Caco-2 (cell line): ENCODE measurements around the gene QSER1. TPM values are rescaled to one million over a fixed set of nuclear protein-coding genes. Genes with fewer than 3 reads are reported as not detected.

Experiments used
- BruUV-seq: library from RNA; stranded (reverse); fragments of 400-500 nt; replicated peaks from 2 replicates; lab custom pipeline; 2021; lab: Mats Ljungman, UMichigan
- CTCF ChIA-PET: fragments of 300-600 bp; sonication (Branson Sonifier 250); formaldehyde crosslinking; loops from one replicate; lab custom pipeline; 2022; ENCODE audit warnings: antibody characterized with exemption; lab: Charles Lee
- POLR2A ChIA-PET: fragments of 300-600 bp; sonication (Branson Sonifier 250); formaldehyde crosslinking; loops from one replicate; lab custom pipeline; 2022; ENCODE audit warnings: antibody characterized with exemption; lab: Charles Lee
- DNase-seq, 2 experiments: peaks; one replicate each; pipeline versions ENCODE4 v3.0.0 to v3.0.0-alpha.2; 2020 to 2022
- H3K27me3 ChIP-seq: replicated peaks from 2 replicates; pipeline ENCODE4 v1.6.0; 2011; ENCODE audit warnings: low read length; ENCODE audit not compliant: control insufficient read depth, insufficient read depth
- H3K36me3 ChIP-seq: 2 replicates; pipeline ENCODE4 v1.5.1; 2011; ENCODE audit warnings: low read length; ENCODE audit not compliant: control insufficient read depth, insufficient read depth
- H3K4me1 ChIP-seq: fragments of 250-450 bp; sonication (Bioruptor Pico); 2 replicates; pipeline ENCODE4 v1.5.1; 2020; ENCODE audit warnings: mild to moderate bottlenecking
- H3K4me3 ChIP-seq: 2 replicates; pipeline ENCODE4 v1.5.1; 2011; ENCODE audit warnings: low read depth, mild to moderate bottlenecking, control low read depth, low read length
- H3K9me3 ChIP-seq: fragments of 250-450 bp; sonication (Bioruptor Pico); 2 replicates; pipeline ENCODE4 v1.5.1; 2020; ENCODE audit warnings: mild to moderate bottlenecking, moderate library complexity
- H3K27ac Mint-ChIP-seq: one replicate; pipeline ENCODE4 v1.8.0; 2022; ENCODE audit warnings: mixed read lengths; ENCODE audit not compliant: unreplicated experiment
- H3K27me3 Mint-ChIP-seq: one replicate; pipeline ENCODE4 v1.8.0; 2022; ENCODE audit warnings: mixed read lengths; ENCODE audit not compliant: insufficient read depth, unreplicated experiment
- H3K36me3 Mint-ChIP-seq: one replicate; pipeline ENCODE4 v1.8.0; 2022; ENCODE audit warnings: mild to moderate bottlenecking, mixed read lengths; ENCODE audit not compliant: insufficient read depth, unreplicated experiment
- H3K4me1 Mint-ChIP-seq: one replicate; pipeline ENCODE4 v1.8.0; 2022; ENCODE audit warnings: low read depth, mixed read lengths; ENCODE audit not compliant: unreplicated experiment
- H3K4me3 Mint-ChIP-seq: one replicate; pipeline ENCODE4 v1.8.0; 2022; ENCODE audit warnings: mild to moderate bottlenecking, moderate library complexity, mixed read lengths; ENCODE audit not compliant: unreplicated experiment
- H3K9me3 Mint-ChIP-seq: one replicate; pipeline ENCODE4 v1.8.0; 2022; ENCODE audit warnings: mixed read lengths; ENCODE audit not compliant: unreplicated experiment
- intact Hi-C: fragments of 100-400 bp; cut with micrococcal nuclease; formaldehyde crosslinking; loops from one replicate; pipeline ENCODE4 v1.10.0; 2022; ENCODE audit not compliant: unreplicated experiment
- total RNA-seq: library from RNA; stranded (reverse); gene quantifications from 2 replicates; pipeline ENCODE4 v1.2.3, GENCODE V29; 2022
- TF ChIP-seq, protein P1 (sequence below), 2 experiments: fragments of 200-600 bp in 1 of 2; IDR thresholded peaks; 1 replicate in 1 of 2; 2 replicates in 1 of 2; pipeline versions ENCODE4 v1.5.1 to v1.8.0; 2011 to 2022; ENCODE audit warnings: antibody characterized with exemption in 1 of 2, control low read depth in 1 of 2, inconsistent platforms in 1 of 2, low read depth in 1 of 2, low read length in 1 of 2, mild to moderate bottlenecking in 1 of 2, moderate library complexity in 1 of 2; ENCODE audit not compliant: insufficient read depth in 1 of 2, severe bottlenecking in 1 of 2, unreplicated experiment in 1 of 2

QSER1 gene
- total RNA-seq, 1 experiment from 2014 or later, result 45.0 TPM

DNA sequence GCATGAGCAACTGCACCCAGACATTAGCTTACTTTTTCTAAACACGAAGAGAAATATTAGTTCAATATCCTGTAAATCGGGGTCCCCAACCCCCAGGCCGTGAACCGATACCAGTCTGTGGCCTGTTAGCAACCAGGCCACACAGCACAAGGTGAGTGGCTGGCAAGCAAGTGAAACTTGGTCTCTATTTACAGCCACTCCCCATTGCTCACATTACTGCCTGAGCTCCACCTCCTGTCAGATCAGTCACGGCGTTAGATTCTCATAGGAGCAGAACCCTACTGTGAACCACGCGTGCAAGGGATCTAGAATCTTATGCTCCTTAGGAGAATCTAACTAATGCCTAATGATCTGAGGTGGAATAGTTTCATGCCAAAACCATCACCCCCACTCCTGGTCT is 95.2 kb downstream of the QSER1 start:
- ChIA-PET CTCF (no interaction called here), POLR2A (no interaction called here)
- BruUV-seq, result no TSS peak
- no peaks in the 10 kb centered on the region for H3K27me3 ChIP-seq
- intact Hi-C loops, result no loop called here
- H3K9me3 ChIP-seq, result 0 out of 2 replicates have a peak, but pooled peaks cover 13% of the 10 kb centered on the region
- Mint-ChIP-seq H3K4me1 (peaks cover 7% of the 10 kb centered on the region), H3K4me3 (no peak overlapping the region), H3K27ac (no peak overlapping the region), H3K9me3 (peaks cover 15% of the 10 kb centered on the region), H3K36me3 (peaks cover 6% of the 10 kb centered on the region), H3K27me3 (no peaks in the 10 kb centered on the region)
- TF ChIP-seq, protein P1, sequence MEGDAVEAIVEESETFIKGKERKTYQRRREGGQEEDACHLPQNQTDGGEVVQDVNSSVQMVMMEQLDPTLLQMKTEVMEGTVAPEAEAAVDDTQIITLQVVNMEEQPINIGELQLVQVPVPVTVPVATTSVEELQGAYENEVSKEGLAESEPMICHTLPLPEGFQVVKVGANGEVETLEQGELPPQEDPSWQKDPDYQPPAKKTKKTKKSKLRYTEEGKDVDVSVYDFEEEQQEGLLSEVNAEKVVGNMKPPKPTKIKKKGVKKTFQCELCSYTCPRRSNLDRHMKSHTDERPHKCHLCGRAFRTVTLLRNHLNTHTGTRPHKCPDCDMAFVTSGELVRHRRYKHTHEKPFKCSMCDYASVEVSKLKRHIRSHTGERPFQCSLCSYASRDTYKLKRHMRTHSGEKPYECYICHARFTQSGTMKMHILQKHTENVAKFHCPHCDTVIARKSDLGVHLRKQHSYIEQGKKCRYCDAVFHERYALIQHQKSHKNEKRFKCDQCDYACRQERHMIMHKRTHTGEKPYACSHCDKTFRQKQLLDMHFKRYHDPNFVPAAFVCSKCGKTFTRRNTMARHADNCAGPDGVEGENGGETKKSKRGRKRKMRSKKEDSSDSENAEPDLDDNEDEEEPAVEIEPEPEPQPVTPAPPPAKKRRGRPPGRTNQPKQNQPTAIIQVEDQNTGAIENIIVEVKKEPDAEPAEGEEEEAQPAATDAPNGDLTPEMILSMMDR (IDR thresholded peaks at IDR 0.05; ENCODE audit: insufficient read depth in 1 of 2, low read depth in 1 of 2, low read length in 1 of 2, severe bottlenecking in 1 of 2, unreplicated experiment in 1 of 2), result no peak
- H3K36me3 ChIP-seq, result no peaks in the 10 kb centered on the region
- no peak overlapping the region for H3K4me3 ChIP-seq
- no peak for DNase-seq
- H3K4me1 ChIP-seq, result 0 out of 2 replicates have a peak, but pooled peaks cover 11% of the 10 kb centered on the region

- ChIA-PET POLR2A (interaction anchor here (0.6 kb wide), 1 partner anchor 50 kb away, joined by 3 read pairs; no protein-coding TSS in a partner anchor), CTCF (no interaction called here)
- Mint-ChIP-seq H3K4me1 (peaks cover 6% of the 10 kb centered on the region), H3K36me3 (no peaks in the 10 kb centered on the region), H3K4me3 (no peak overlapping the region), H3K9me3 (peaks cover 15% of the 10 kb centered on the region), H3K27ac (no peak overlapping the region), H3K27me3 (no peaks in the 10 kb centered on the region)
- H3K36me3 ChIP-seq, result no peaks in the 10 kb centered on the region
- no TSS peak for BruUV-seq
- H3K4me1 ChIP-seq, result 0 out of 2 replicates have a peak, but pooled peaks cover 11% of the 10 kb centered on the region
- H3K9me3 ChIP-seq, result 0 out of 2 replicates have a peak, but pooled peaks cover 13% of the 10 kb centered on the region
- no peak for DNase-seq
- TF ChIP-seq, protein P1 (IDR thresholded peaks at IDR 0.05; ENCODE audit: insufficient read depth in 1 of 2, low read depth in 1 of 2, low read length in 1 of 2, severe bottlenecking in 1 of 2, unreplicated experiment in 1 of 2), result no peak
- no peak overlapping the region for H3K4me3 ChIP-seq
- H3K27me3 ChIP-seq, result no peaks in the 10 kb centered on the region
- intact Hi-C loops, result no loop called here
Measured at GRCh38 chr11:32990481-32990880, 97.9 kb downstream of the QSER1 start.

DNA sequence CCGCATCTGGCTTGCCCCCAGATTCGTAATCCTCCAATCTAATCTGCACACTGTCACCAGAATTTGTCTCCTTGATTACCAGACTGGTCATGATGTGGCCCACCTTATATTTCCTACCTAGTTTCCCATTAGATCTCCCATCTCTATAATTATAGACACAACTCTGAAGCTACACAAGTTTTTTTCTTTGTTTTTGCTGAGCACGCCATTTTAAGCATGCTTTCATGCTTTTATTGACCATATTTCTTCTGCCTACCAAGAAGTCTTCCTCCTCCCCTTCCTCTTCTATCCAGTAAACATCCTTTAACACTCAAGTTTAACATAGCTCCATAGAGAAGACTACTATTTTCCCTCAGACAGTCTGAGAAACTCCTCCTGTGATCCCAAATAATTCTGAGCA is 98.8 kb downstream of the QSER1 start:
- CTCF ChIA-PET, result no interaction called here
- Histone ChIP-seq H3K36me3 (no peaks in the 10 kb centered on the region), H3K4me1 (0 out of 2 replicates have a peak, but pooled peaks cover 11% of the 10 kb centered on the region), H3K4me3 (no peak overlapping the region), H3K27me3 (no peaks in the 10 kb centered on the region), H3K9me3 (0 out of 2 replicates have a peak, but pooled peaks cover 13% of the 10 kb centered on the region)
- TF ChIP-seq, protein P1 (IDR thresholded peaks at IDR 0.05; ENCODE audit: insufficient read depth in 1 of 2, low read depth in 1 of 2, low read length in 1 of 2, severe bottlenecking in 1 of 2, unreplicated experiment in 1 of 2), result no peak
- POLR2A ChIA-PET, result no interaction called here
- H3K36me3 Mint-ChIP-seq, result no peaks in the 10 kb centered on the region
- no peak overlapping the region for H3K4me3 Mint-ChIP-seq
- peaks cover 15% of the 10 kb centered on the region for H3K9me3 Mint-ChIP-seq
- DNase-seq, result no peak
- H3K4me1 Mint-ChIP-seq, result peaks cover 6% of the 10 kb centered on the region
- intact Hi-C loops, result no loop called here
- H3K27ac Mint-ChIP-seq, result no peak overlapping the region
- no peaks in the 10 kb centered on the region for H3K27me3 Mint-ChIP-seq
- no TSS peak for BruUV-seq
